Tibial nerve (tissue), 4 donors: Measurements from ENCODE around the gene SLC2A9.

Experiments
- CTCF ChIP-seq, 5 experiments: fragments of 200-600 bp in 3 of 5; fragments of 450-650 bp in 2 of 5; sonication (generic) in 3 of 5; IDR thresholded peaks; one replicate each; pipeline ENCODE4 v1.5.1; 2016 to 2019; ENCODE audit warnings: antibody characterized with exemption in 5 of 5, mild to moderate bottlenecking in 3 of 5, moderate library complexity in 2 of 5
- EP300 ChIP-seq, 2 donors: sonication (generic); formaldehyde crosslinking; IDR thresholded peaks; one replicate each; pipeline ENCODE4 v1.6.1; 2017; ENCODE audit warnings: antibody characterized with exemption in 2 of 2, mild to moderate bottlenecking in 1 of 2
- POLR2A ChIP-seq, 2 donors: fragments of 450-650 bp; IDR thresholded peaks; one replicate each; pipeline ENCODE4 v1.6.1; 2017; ENCODE audit warnings: antibody characterized with exemption in 2 of 2, mild to moderate bottlenecking in 2 of 2, moderate library complexity in 2 of 2

- TF ChIP-seq CTCF (IDR thresholded peaks at IDR 0.05) (no peak), POLR2A (IDR thresholded peaks at IDR 0.05) (no peak), EP300 (IDR thresholded peaks at IDR 0.05) (no peak)
These were observed 95.4 kb downstream of the SLC2A9 start for GRCh38 chr4:9925750-9926439.
